HepG2 (cell line): ENCODE data around the gene KCNIP4. TPM values are rescaled to one million over a fixed set of nuclear protein-coding genes. Genes with fewer than 3 reads are reported as not detected.

Experiments
- ATAC-seq: fragments of 200-7000 bp; cut with Tn5 transposase; 3 replicates; pipeline ENCODE4 v1.9.1; 2020; ENCODE audit warnings: mild to moderate bottlenecking, moderate library complexity
- BruUV-seq: library from RNA; stranded (reverse); fragments of 400-500 nt; replicated peaks from 2 replicates; lab custom pipeline; 2021; lab: Mats Ljungman, UMichigan
- CTCF ChIA-PET: fragments of 300-600 bp; formaldehyde crosslinking; extraction: SDS; loops from one replicate; lab custom pipeline; 2021; ENCODE audit warnings: low total read pairs, inconsistent platforms, low intra/inter-chr PET ratio; lab: Yijun Ruan, JAX
- POLR2A ChIA-PET: fragments of 350-600 bp; sonication (Branson Sonifier 250); formaldehyde crosslinking; loops from one replicate; lab custom pipeline; 2020; ENCODE audit warnings: antibody characterized with exemption, inconsistent platforms; lab: Yijun Ruan, JAX
- DNase-seq: peaks from one replicate; pipeline ENCODE4 v3.0.0-alpha.2; 2015; ENCODE audit warnings: low spot score
- FAIRE-seq: peaks from 3 replicates; lab custom pipeline; 2011; peaks lifted over from hg19 to GRCh38; lab: Jason Lieb, UNC
- H2AFZ ChIP-seq: one replicate; pipeline ENCODE4 v1.6.1; 2011; ENCODE audit warnings: low read length, inconsistent platforms
- H3K27ac ChIP-seq: fragments of 300-600 bp; 3 replicates; pipeline ENCODE4 v1.8.0; 2011; ENCODE audit warnings: mixed run types, mild to moderate bottlenecking, mixed read lengths, low read length, inconsistent platforms; ENCODE audit not compliant: insufficient read depth; ENCODE audit errors: extremely low read length
- H3K27me3 ChIP-seq, 2 experiments: fragments of 200-600 bp in 1 of 2; 2 replicates in 1 of 2; 3 replicates in 1 of 2; pipeline versions ENCODE4 v1.6.0 to v1.8.0; 2011; ENCODE audit warnings: low read length in 2 of 2, mild to moderate bottlenecking in 2 of 2, moderate library complexity in 2 of 2, inconsistent platforms in 1 of 2; ENCODE audit not compliant: insufficient read depth in 2 of 2, control insufficient read depth in 1 of 2
- H3K36me3 ChIP-seq, 2 experiments: fragments of 200-600 bp in 1 of 2; replicated peaks in 1 of 2; 2 replicates in 1 of 2; 3 replicates in 1 of 2; pipeline versions ENCODE4 v1.5.1 to v1.8.0; 2011; ENCODE audit warnings: low read length in 2 of 2, inconsistent platforms in 1 of 2; ENCODE audit not compliant: insufficient read depth in 2 of 2, control insufficient read depth in 1 of 2
- H3K4me1 ChIP-seq: 2 replicates; pipeline ENCODE4 v1.5.1; 2012; ENCODE audit warnings: low read length, inconsistent platforms; ENCODE audit not compliant: insufficient read depth
- H3K4me2 ChIP-seq: 2 replicates; pipeline ENCODE4 v1.6.0; 2011; ENCODE audit warnings: low read depth, low read length, inconsistent platforms
- H3K4me3 ChIP-seq, 3 experiments: fragments of 200-600 bp in 1 of 3; sonication (generic), shearing (Covaris generic) in 1 of 3; replicated peaks in 1 of 3; 2 replicates each; pipeline ENCODE4 v1.5.1; 2011 to 2016; ENCODE audit warnings: low read length in 3 of 3, inconsistent platforms in 2 of 3, low read depth in 2 of 3, mild to moderate bottlenecking in 2 of 3, control low read depth in 1 of 3, mixed read lengths in 1 of 3; ENCODE audit not compliant: insufficient read depth in 1 of 3
- H3K79me2 ChIP-seq: one replicate; pipeline ENCODE4 v1.6.1; 2011; ENCODE audit warnings: low read length, inconsistent platforms; ENCODE audit not compliant: insufficient read depth
- H3K9ac ChIP-seq: 2 replicates; pipeline ENCODE4 v1.6.0; 2011; ENCODE audit warnings: mild to moderate bottlenecking, low read depth, low read length, inconsistent platforms; ENCODE audit not compliant: insufficient read depth
- H3K9me3 ChIP-seq: 2 replicates; pipeline ENCODE4 v1.5.1; 2012; ENCODE audit warnings: mild to moderate bottlenecking, low read length
- H4K20me1 ChIP-seq: 2 replicates; pipeline ENCODE4 v1.6.0; 2011; ENCODE audit warnings: inconsistent platforms, mild to moderate bottlenecking, low read length, moderate library complexity; ENCODE audit not compliant: insufficient read depth
- CERS6 ChIP-seq: sonication (generic); formaldehyde crosslinking; IDR thresholded peaks from 2 replicates; pipeline ENCODE4 v1.5.0; 2020; ENCODE audit warnings: missing genetic modification reagents
- CREM ChIP-seq, 2 experiments: sonication (generic) in 1 of 2; formaldehyde crosslinking in 1 of 2; IDR thresholded peaks; 2 replicates each; pipeline versions ENCODE4 v1.4.0 to v1.6.1; 2016 to 2020; ENCODE audit warnings: antibody characterized with exemption in 1 of 2, mild to moderate bottlenecking in 1 of 2, missing genetic modification reagents in 1 of 2
- HNRNPL ChIP-seq: fragments of 200-400 bp; formaldehyde crosslinking; IDR thresholded peaks from 2 replicates; pipeline ENCODE4 v1.6.1; 2017; ENCODE audit warnings: mild to moderate bottlenecking, low read depth, low read length
- IRX3 ChIP-seq: sonication (generic); formaldehyde crosslinking; IDR thresholded peaks from 2 replicates; pipeline ENCODE4 v1.8.1; 2023; ENCODE audit warnings: mild to moderate bottlenecking, low read depth, missing genetic modification reagents, borderline replicate concordance
- MAFF ChIP-seq: IDR thresholded peaks from 2 replicates; pipeline ENCODE4 v1.6.1; 2011; ENCODE audit warnings: low read depth, low read length, improper control_type of control experiment
- MAFK ChIP-seq, 2 experiments: IDR thresholded peaks in 1 of 2; conservative IDR thresholded peaks in 1 of 2; 2 replicates each; pipeline ENCODE4 v1.6.1; 2011; ENCODE audit warnings: improper control_type of control experiment in 2 of 2, low read length in 2 of 2
- ZFP37 ChIP-seq: sonication (generic); formaldehyde crosslinking; IDR thresholded peaks from 2 replicates; pipeline ENCODE4 v1.4.0; 2020; ENCODE audit warnings: missing genetic modification reagents, borderline replicate concordance
- WGBS: methylation state at CpG from one replicate; pipeline ENCODE4 v1.1.6; 2017; ENCODE audit warnings: low lambda C conversion rate; 5-methylcytosine and 5-hydroxymethylcytosine counted together
- in situ Hi-C: cut with HindIII; loops from 2 replicates; pipeline ENCODE4 v1.10.0; 2017; ENCODE audit warnings: low pct_unique_long_range_greater_than_20kb; ENCODE audit not compliant: extremely low pct_ligation_motif_present
- intact Hi-C: fragments of 100-400 bp; cut with micrococcal nuclease; formaldehyde crosslinking; loops from one replicate; pipeline ENCODE4 v1.10.0; 2022; ENCODE audit not compliant: unreplicated experiment
- polyA plus RNA-seq, 8 experiments: library from polyadenylated mRNA; depleted of rRNA in 3 of 8; stranded (reverse) in 7 of 8; unstranded in 1 of 8; fragments of >200 nt; fragmentation: Illumina TruSeq in 4 of 8; extraction: Trizol in 4 of 8; gene quantifications; 2 replicates each; pipeline versions ENCODE4 v1.2.1 to v1.2.3, GENCODE V29; 2011 to 2016; ENCODE audit warnings: low read depth in 4 of 8, missing spikeins in 1 of 8, mixed read lengths in 1 of 8; ENCODE audit not compliant: insufficient read depth in 1 of 8
- total RNA-seq, 5 experiments: library from RNA; depleted of rRNA; stranded (reverse); fragments of >200 nt; fragmentation: Illumina TruSeq; extraction: Trizol; gene quantifications; 2 replicates each; pipeline ENCODE4 v1.2.3, GENCODE V29; 2016; ENCODE audit warnings: low read depth in 1 of 5

Gene KCNIP4
- total and polyA plus RNA-seq, 2 of the 13 experiments (the other 11 are each of a cell fraction or from before 2014, with no cell fraction given), result 0.09 TPM; not detected in 1

GRCh38 chr4:21451032-21451431 lies 497.5 kb downstream of the KCNIP4 start (continued):
- TF ChIP-seq HNRNPL (no peak), MAFK (conservative IDR thresholded peaks at IDR 0.05 in 1 of 2, IDR thresholded peaks at IDR 0.05 in 1 of 2; ENCODE audit: low read length in 2 of 2) (no peak), IRX3 (CRISPR knock-in tag) (no peak), ZFP37 (CRISPR knock-in tag) (no peak)
- TF ChIP-seq, all 625 proteins: peak for 0

GRCh38 chr4:21450331-21450730 lies 498.2 kb downstream of the KCNIP4 start:
- no peaks in the 10 kb centered on the region; a peak in 1 of 5 replicates for H3K27me3 ChIP-seq
- no peaks in the 10 kb centered on the region for H3K79me2 ChIP-seq
- POLR2A ChIA-PET, result no interaction called here
- no peak overlapping the region for H2AFZ ChIP-seq
- no peaks in the 10 kb centered on the region for H3K9me3 ChIP-seq
- H3K4me3 ChIP-seq, result no peak overlapping the region
- TF ChIP-seq MAFK (conservative IDR thresholded peaks at IDR 0.05 in 1 of 2, IDR thresholded peaks at IDR 0.05 in 1 of 2; ENCODE audit: low read length in 2 of 2) (peak; percentile 65 to 80), CERS6 (CRISPR knock-in tag) (no peak), MAFF (peak; percentile 58), CREM (IDR thresholded peaks at IDR 0.05) (no peak), CREM (CRISPR knock-in tag; IDR thresholded peaks at IDR 0.05) (no peak)
- no peak overlapping the region for H3K9ac ChIP-seq
- H3K36me3 ChIP-seq, result no peaks in the 10 kb centered on the region
- DNase-seq, result no peak
- no peak for FAIRE-seq
- no peak for ATAC-seq
- in situ Hi-C loops (no loop called here), intact Hi-C loops (no loop called here)
- CTCF ChIA-PET, result no interaction called here
- WGBS, result 7% methylated on average over 4 of the region's 4 CpGs
- H3K4me2 ChIP-seq, result no peak overlapping the region
- BruUV-seq, result no TSS peak
- H4K20me1 ChIP-seq, result no peaks in the 10 kb centered on the region
- no peaks in the 10 kb centered on the region for H3K4me1 ChIP-seq
- H3K27ac ChIP-seq, result no peak overlapping the region
